DND-41 (cell line): ENCODE results near the gene SLC39A9.

Experiments
- CTCF ChIP-seq: IDR thresholded peaks from 2 replicates; pipeline ENCODE4 v1.5.1; 2012; ENCODE audit warnings: borderline replicate concordance, low read length, moderate library complexity, mild to moderate bottlenecking; ENCODE audit not compliant: poor library complexity, severe bottlenecking; ENCODE audit errors: extremely low read depth
- EZH2 ChIP-seq: IDR thresholded peaks from 3 replicates; pipeline ENCODE4 v1.6.1; 2012; ENCODE audit warnings: borderline replicate concordance, low read depth, mild to moderate bottlenecking, moderate library complexity, low read length, inconsistent platforms; ENCODE audit not compliant: severe bottlenecking

DNA sequence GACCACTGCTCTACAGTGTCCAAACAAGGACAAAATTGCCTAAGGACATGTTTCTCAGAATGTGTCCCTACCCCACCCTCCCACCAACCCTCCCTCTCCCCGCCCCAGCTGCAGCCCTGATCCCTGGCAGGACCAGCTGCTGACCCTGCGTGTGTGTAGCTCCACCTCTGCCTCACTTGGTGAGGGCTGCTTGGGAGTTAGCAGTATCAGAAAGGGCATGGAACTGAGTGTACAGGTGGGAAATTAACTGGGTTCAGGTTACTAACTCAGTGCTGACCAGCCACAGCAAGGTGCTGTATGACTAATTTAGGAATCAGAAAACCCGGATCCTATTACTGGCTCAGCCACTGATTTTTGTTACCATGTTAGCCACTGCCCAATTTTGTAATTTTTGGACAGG is 74.8 kb downstream of the SLC39A9 start:
- no peak for TF ChIP-seq EZH2
- TF ChIP-seq CTCF, result no peak
